PC-9 (cell line): ENCODE data around the gene GRAMD1C. TPM values are rescaled to one million over a fixed set of nuclear protein-coding genes. Genes with fewer than 3 reads are reported as not detected.
A peak's percentile ranks its signal among the peaks of the same experiment; 100 is the strongest.

Experiments used
- BruUV-seq: library from RNA; stranded (reverse); fragments of 400-500 nt; replicated peaks from 2 replicates; lab custom pipeline; 2021; lab: Mats Ljungman, UMichigan
- CTCF ChIA-PET: fragments of 300-600 bp; sonication (Branson Sonifier 250); formaldehyde crosslinking; loops from one replicate; lab custom pipeline; 2022; ENCODE audit warnings: antibody characterized with exemption; lab: Charles Lee
- POLR2A ChIA-PET: fragments of 300-600 bp; sonication (Branson Sonifier 250); formaldehyde crosslinking; loops from one replicate; lab custom pipeline; 2022; ENCODE audit warnings: antibody characterized with exemption; ENCODE audit not compliant: unreplicated experiment; lab: Charles Lee
- DNase-seq, 2 experiments: peaks; one replicate each; pipeline versions ENCODE4 v3.0.0 to v3.0.0-alpha.2; 2015 to 2022; ENCODE audit warnings: mixed read lengths in 1 of 2
- H2AFZ ChIP-seq: fragments of 200-600 bp; sonication (generic); 2 replicates; pipeline ENCODE4 v1.8.1; 2017; ENCODE audit warnings: antibody characterized with exemption
- H3F3A ChIP-seq: fragments of 200-600 bp; sonication (generic); 2 replicates; pipeline ENCODE4 v1.8.1; 2017; ENCODE audit warnings: antibody characterized with exemption, mild to moderate bottlenecking, low read depth; ENCODE audit not compliant: insufficient read depth
- H3K27ac ChIP-seq: fragments of 200-600 bp; sonication (generic); 2 replicates; pipeline ENCODE4 v1.6.1; 2016; ENCODE audit warnings: mixed run types
- H3K27me3 ChIP-seq: fragments of 200-600 bp; sonication (generic); 2 replicates; pipeline ENCODE4 v1.6.1; 2016; ENCODE audit warnings: low read depth, mixed run types; ENCODE audit not compliant: insufficient read depth
- H3K36me3 ChIP-seq: fragments of 200-600 bp; sonication (generic); 2 replicates; pipeline ENCODE4 v1.6.1; 2016; ENCODE audit warnings: low read depth, mixed run types
- H3K4me1 ChIP-seq: fragments of 200-600 bp; sonication (generic); replicated peaks from 2 replicates; pipeline ENCODE4 v1.6.1; 2016; ENCODE audit warnings: mixed run types; ENCODE audit not compliant: insufficient read depth
- H3K4me2 ChIP-seq: fragments of 200-600 bp; sonication (generic); 2 replicates; pipeline ENCODE4 v1.6.1; 2017; ENCODE audit warnings: mixed run types
- H3K4me3 ChIP-seq: fragments of 200-600 bp; sonication (generic); 2 replicates; pipeline ENCODE4 v1.6.1; 2016; ENCODE audit warnings: mixed run types
- H3K79me2 ChIP-seq: fragments of 200-600 bp; sonication (generic); 2 replicates; pipeline ENCODE4 v1.6.1; 2017; ENCODE audit warnings: low read depth, mixed run types
- H3K9me2 ChIP-seq: fragments of 200-600 bp; sonication (generic); 2 replicates; pipeline ENCODE4 v1.8.1; 2017; ENCODE audit warnings: mild to moderate bottlenecking; ENCODE audit not compliant: insufficient read depth
- H3K9me3 ChIP-seq: fragments of 200-600 bp; sonication (generic); 2 replicates; pipeline ENCODE4 v1.8.1; 2016; ENCODE audit warnings: low read depth; ENCODE audit not compliant: insufficient read depth
- H4K20me1 ChIP-seq: fragments of 200-600 bp; sonication (generic); 2 replicates; pipeline ENCODE4 v1.8.1; 2017; ENCODE audit not compliant: insufficient read depth
- CTCF ChIP-seq: fragments of 200-600 bp; sonication (generic); conservative IDR thresholded peaks from 2 replicates; pipeline ENCODE4 v1.6.1; 2017; ENCODE audit warnings: mixed run types, antibody characterized with exemption, mild to moderate bottlenecking, moderate library complexity
- EZH2 ChIP-seq: fragments of 200-600 bp; sonication (generic); IDR thresholded peaks from 2 replicates; pipeline ENCODE4 v1.8.0; 2017; ENCODE audit warnings: antibody characterized with exemption, low read depth
- intact Hi-C: fragments of 100-400 bp; cut with micrococcal nuclease; formaldehyde crosslinking; loops from one replicate; pipeline ENCODE4 v1.10.0; 2022; ENCODE audit not compliant: unreplicated experiment
- total RNA-seq: library from RNA; stranded (reverse); gene quantifications from 2 replicates; pipeline ENCODE4 v1.2.3, GENCODE V29; 2021

GRAMD1C gene
- total RNA-seq, 1 experiment from 2014 or later: 14.7 TPM

GRCh38 chr3:113825090-113825489, 13.5 kb upstream of the GRAMD1C start:
- Histone ChIP-seq H3K36me3 (no peaks in the 10 kb centered on the region), H2AFZ (no peak overlapping the region), H3K27ac (no peak overlapping the region), H3K4me1 (peaks cover 6% of the 10 kb centered on the region), H3K4me3 (no peak overlapping the region), H3K27me3 (no peaks in the 10 kb centered on the region), H3K4me2 (no peak overlapping the region), H4K20me1 (no peaks in the 10 kb centered on the region), H3F3A (peaks cover 5% of the 10 kb centered on the region; the same call in 1 of the 2 replicates), H3K9me3 (no peaks in the 10 kb centered on the region), H3K9me2 (no peaks in the 10 kb centered on the region), H3K79me2 (no peaks in the 10 kb centered on the region)
- CTCF ChIA-PET: interaction anchor here (0.6 to 1.3 kb wide), 3 partner anchors 20 to 481 kb away, joined by 3 to 6 read pairs (median 4); no protein-coding TSS in a partner anchor
- POLR2A ChIA-PET: interaction anchor here (0.6 kb wide), 1 partner anchor 80 kb away, joined by 5 read pairs; no protein-coding TSS in a partner anchor
- DNase-seq: peak in 1 of 2 experiments; percentile 43
- no peak for TF ChIP-seq CTCF
- no peak for TF ChIP-seq EZH2
- BruUV-seq: no TSS peak
- intact Hi-C loops: no loop called here

GRCh38 chr3:113828600-113828999, 10.0 kb upstream of the GRAMD1C start:
- ChIA-PET CTCF (no interaction called here), POLR2A (no interaction called here)
- no TSS peak for BruUV-seq
- no peak for DNase-seq
- no peaks in the 10 kb centered on the region for H3K36me3 ChIP-seq
- peaks cover 13% of the 10 kb centered on the region; the same call in 1 of the 2 replicates for H3F3A ChIP-seq
- no peak overlapping the region for H3K27ac ChIP-seq
- peaks cover 19% of the 10 kb centered on the region for H3K4me1 ChIP-seq
- H3K9me3 ChIP-seq: no peaks in the 10 kb centered on the region
- H3K4me3 ChIP-seq: no peak overlapping the region
- no peaks in the 10 kb centered on the region for H4K20me1 ChIP-seq
- intact Hi-C loops: no loop called here
- no peak for TF ChIP-seq EZH2
- TF ChIP-seq CTCF: no peak
- no peak overlapping the region for H3K4me2 ChIP-seq
- H2AFZ ChIP-seq: no peak overlapping the region
- H3K9me2 ChIP-seq: no peaks in the 10 kb centered on the region
- no peaks in the 10 kb centered on the region for H3K79me2 ChIP-seq
- no peaks in the 10 kb centered on the region for H3K27me3 ChIP-seq

GRCh38 chr3:113829576-113830354, 8.8 kb upstream of the GRAMD1C start:
- intact Hi-C loops: loop anchor here (10.0 kb wide), 1 partner anchor 325 kb away; no protein-coding TSS in a partner anchor
- POLR2A ChIA-PET: interaction anchor here (0.6 to 0.7 kb wide), 3 partner anchors 9 to 1955 kb away, joined by 3 to 21 read pairs (median 4); partner anchors contain the start of gene GRAMD1C
- BruUV-seq: no TSS peak
- no peaks in the 10 kb centered on the region for H3K36me3 ChIP-seq
- H3K27me3 ChIP-seq: no peaks in the 10 kb centered on the region
- no peak for TF ChIP-seq CTCF
- TF ChIP-seq EZH2: no peak
- H3K4me3 ChIP-seq: no peak overlapping the region
- H3K9me2 ChIP-seq: no peaks in the 10 kb centered on the region
- H3F3A ChIP-seq: peaks cover 13% of the 10 kb centered on the region; the same call in 1 of the 2 replicates
- no peaks in the 10 kb centered on the region for H4K20me1 ChIP-seq
- CTCF ChIA-PET: no interaction called here
- H3K4me2 ChIP-seq: peak overlapping the region; percentile 38
- no peak overlapping the region for H2AFZ ChIP-seq
- no peaks in the 10 kb centered on the region for H3K9me3 ChIP-seq
- H3K27ac ChIP-seq: no peak overlapping the region
- no peak for DNase-seq
- H3K4me1 ChIP-seq: peaks cover 24% of the 10 kb centered on the region
- no peaks in the 10 kb centered on the region for H3K79me2 ChIP-seq
